Karpas-422 (cell line): ENCODE data around the gene KLK8. TPM values are rescaled to one million over a fixed set of nuclear protein-coding genes. Genes with fewer than 3 reads are reported as not detected.
A peak's percentile ranks its signal among the peaks of the same experiment; 100 is the strongest.

Experiments
- DNase-seq: peaks from one replicate; pipeline ENCODE4 v3.0.0-alpha.2; 2015
- H2AFZ ChIP-seq: fragments of 200-600 bp; sonication (generic); 2 replicates; pipeline ENCODE4 v1.6.1; 2014; ENCODE audit warnings: antibody characterized with exemption, low read length, mixed read lengths
- H3K27ac ChIP-seq: fragments of 200-600 bp; sonication (generic); 2 replicates; pipeline ENCODE4 v1.5.1; 2014; ENCODE audit warnings: mild to moderate bottlenecking, low read length, moderate library complexity
- H3K27me3 ChIP-seq: fragments of 200-600 bp; sonication (generic); 2 replicates; pipeline ENCODE4 v1.6.1; 2014; ENCODE audit warnings: low read length, mixed read lengths
- H3K36me3 ChIP-seq: fragments of 200-600 bp; sonication (generic); 2 replicates; pipeline ENCODE4 v1.6.1; 2014; ENCODE audit warnings: low read length, mixed read lengths; ENCODE audit not compliant: insufficient read depth
- H3K4me1 ChIP-seq: fragments of 200-600 bp; sonication (generic); 2 replicates; pipeline ENCODE4 v1.6.1; 2014; ENCODE audit warnings: mild to moderate bottlenecking, low read length, mixed read lengths
- H3K4me2 ChIP-seq: fragments of 200-600 bp; sonication (generic); 2 replicates; pipeline ENCODE4 v1.6.1; 2014; ENCODE audit warnings: low read length, low read depth, mild to moderate bottlenecking; ENCODE audit not compliant: poor library complexity, severe bottlenecking
- H3K4me3 ChIP-seq: fragments of 200-600 bp; sonication (generic); 2 replicates; pipeline ENCODE4 v1.5.1; 2014; ENCODE audit warnings: mild to moderate bottlenecking, antibody characterized with exemption, low read length, mixed read lengths
- H3K79me2 ChIP-seq: fragments of 200-600 bp; sonication (generic); 2 replicates; pipeline ENCODE4 v1.6.1; 2014; ENCODE audit warnings: mild to moderate bottlenecking, low read length, mixed read lengths
- H3K9ac ChIP-seq: fragments of 200-600 bp; sonication (generic); 2 replicates; pipeline ENCODE4 v1.6.0; 2014; ENCODE audit warnings: low read length
- H3K9me2 ChIP-seq: fragments of 200-600 bp; sonication (generic), shearing (Covaris generic); replicated peaks from 2 replicates; pipeline ENCODE4 v1.6.0; 2014; ENCODE audit warnings: mild to moderate bottlenecking, low read length, moderate library complexity; ENCODE audit not compliant: insufficient read depth
- H3K9me3 ChIP-seq: fragments of 300-700, 200-600 bp; sonication (generic); 2 replicates; pipeline ENCODE4 v1.6.1; 2014; ENCODE audit warnings: low read length, mixed read lengths
- H4K20me1 ChIP-seq: fragments of 200-600 bp; sonication (generic); 2 replicates; pipeline ENCODE4 v1.6.1; 2014; ENCODE audit warnings: mild to moderate bottlenecking, antibody characterized with exemption, low read length, low read depth; ENCODE audit not compliant: insufficient read depth
- total RNA-seq: library from RNA; depleted of rRNA; stranded (reverse); fragments of >200 nt; shearing (Covaris generic); gene quantifications from 2 replicates; pipeline ENCODE4 v1.2.3, GENCODE V29; 2014; ENCODE audit warnings: low replicate concordance

KLK8 gene
- total RNA-seq, 1 experiment from 2014 or later: not detected

GRCh38 chr19:51031220-51031879 is 29.9 kb upstream of the KLK8 start:
- Histone ChIP-seq H3K9me3 (no peaks in the 10 kb centered on the region), H3K4me1 (no peaks in the 10 kb centered on the region), H3K9me2 (no peaks in the 10 kb centered on the region), H3K4me3 (no peak overlapping the region), H3K79me2 (no peaks in the 10 kb centered on the region), H4K20me1 (no peaks in the 10 kb centered on the region), H2AFZ (no peak overlapping the region), H3K27ac (no peak overlapping the region), H3K27me3 (no peaks in the 10 kb centered on the region), H3K4me2 (no peak overlapping the region), H3K36me3 (no peaks in the 10 kb centered on the region), H3K9ac (no peak overlapping the region)
- DNase-seq: no peak

GRCh38 chr19:51030631-51031030 is 29.2 kb upstream of the KLK8 start:
- Histone ChIP-seq H4K20me1 (no peaks in the 10 kb centered on the region), H3K79me2 (no peaks in the 10 kb centered on the region), H3K36me3 (no peaks in the 10 kb centered on the region), H3K4me2 (no peak overlapping the region), H3K9me2 (no peaks in the 10 kb centered on the region), H2AFZ (no peak overlapping the region), H3K9ac (no peak overlapping the region), H3K27ac (no peak overlapping the region), H3K27me3 (no peaks in the 10 kb centered on the region), H3K4me1 (no peaks in the 10 kb centered on the region), H3K9me3 (no peaks in the 10 kb centered on the region), H3K4me3 (no peak overlapping the region)
- no peak for DNase-seq

DNA sequence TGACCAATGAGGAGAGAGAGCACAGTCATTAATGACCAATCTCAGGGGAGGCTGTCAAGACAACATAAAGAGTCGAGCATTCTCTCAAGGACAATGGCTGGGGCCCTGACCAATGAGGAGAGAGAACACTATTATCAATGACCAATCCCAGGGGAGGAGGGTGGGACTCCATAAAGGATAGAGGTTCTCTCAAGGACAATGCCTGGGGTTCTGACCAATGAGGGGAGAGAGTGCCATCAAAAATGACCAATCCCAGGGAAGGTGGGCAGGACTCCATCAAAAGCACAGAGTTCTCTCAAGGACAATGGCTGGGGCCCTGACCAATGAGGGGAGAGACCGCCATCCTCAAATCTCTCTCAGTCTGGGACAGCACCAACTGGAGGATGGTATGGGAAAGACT is 28.3 kb upstream of the KLK8 start:
- H2AFZ ChIP-seq: no peak overlapping the region
- H3K4me1 ChIP-seq: no peaks in the 10 kb centered on the region
- no peaks in the 10 kb centered on the region for H3K9me3 ChIP-seq
- no peak overlapping the region for H3K4me3 ChIP-seq
- H3K9ac ChIP-seq: no peak overlapping the region
- H3K36me3 ChIP-seq: no peaks in the 10 kb centered on the region
- no peak overlapping the region for H3K27ac ChIP-seq
- no peaks in the 10 kb centered on the region for H4K20me1 ChIP-seq
- H3K79me2 ChIP-seq: no peaks in the 10 kb centered on the region
- H3K27me3 ChIP-seq: no peaks in the 10 kb centered on the region
- peak; percentile 69 for DNase-seq
- H3K4me2 ChIP-seq: no peak overlapping the region
- no peaks in the 10 kb centered on the region for H3K9me2 ChIP-seq

GRCh38 chr19:51027873-51028272 is 26.5 kb upstream of the KLK8 start:
- H3K4me1 ChIP-seq: no peaks in the 10 kb centered on the region
- H3K79me2 ChIP-seq: no peaks in the 10 kb centered on the region
- H3K9ac ChIP-seq: no peak overlapping the region
- no peaks in the 10 kb centered on the region for H3K9me3 ChIP-seq
- H3K9me2 ChIP-seq: no peaks in the 10 kb centered on the region
- H2AFZ ChIP-seq: no peak overlapping the region
- no peaks in the 10 kb centered on the region for H3K27me3 ChIP-seq
- no peak overlapping the region for H3K4me3 ChIP-seq
- H4K20me1 ChIP-seq: no peaks in the 10 kb centered on the region
- no peaks in the 10 kb centered on the region for H3K36me3 ChIP-seq
- no peak overlapping the region for H3K27ac ChIP-seq
- no peak for DNase-seq
- H3K4me2 ChIP-seq: no peak overlapping the region

DNA sequence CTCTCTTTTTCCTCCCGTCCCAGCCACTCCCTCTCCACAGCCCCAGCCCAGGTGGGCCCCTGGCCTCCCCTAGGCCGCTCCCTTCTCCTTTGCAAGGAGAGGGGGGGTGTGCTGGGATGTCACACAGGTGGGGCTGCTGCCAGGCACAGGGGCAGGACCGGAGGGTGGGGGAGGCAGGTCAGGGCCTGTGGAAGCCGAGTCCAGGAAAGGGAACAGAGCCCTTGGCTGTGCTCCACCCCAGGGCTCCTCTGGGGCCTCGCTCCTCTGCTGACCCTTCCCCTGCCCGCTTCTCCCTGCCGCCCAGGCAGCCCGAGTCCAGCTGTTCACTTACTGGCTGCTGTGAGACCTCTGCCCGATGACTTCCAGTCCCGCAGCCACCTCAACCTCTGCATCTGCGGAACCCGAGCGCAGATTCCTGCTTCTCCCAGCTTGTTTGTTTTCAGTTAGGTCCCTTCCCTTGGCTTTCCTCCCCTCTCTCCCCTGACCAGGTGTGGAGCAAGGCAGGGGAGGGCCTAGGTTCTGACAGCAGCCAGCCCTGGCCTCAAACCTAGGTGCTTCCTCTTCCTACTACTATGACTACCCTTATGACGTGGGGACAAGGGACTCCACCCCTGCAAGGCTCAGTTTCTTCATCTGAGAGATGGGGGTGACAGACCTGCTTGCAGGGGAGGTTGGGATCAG is 25.9 kb upstream of the KLK8 start:
- H3K9me3 ChIP-seq: no peaks in the 10 kb centered on the region
- no peak overlapping the region for H3K4me3 ChIP-seq
- no peak overlapping the region for H3K4me2 ChIP-seq
- no peaks in the 10 kb centered on the region for H4K20me1 ChIP-seq
- no peaks in the 10 kb centered on the region for H3K9me2 ChIP-seq
- no peaks in the 10 kb centered on the region for H3K4me1 ChIP-seq
- no peak overlapping the region for H3K27ac ChIP-seq
- H3K27me3 ChIP-seq: no peaks in the 10 kb centered on the region
- H2AFZ ChIP-seq: no peak overlapping the region
- no peaks in the 10 kb centered on the region for H3K36me3 ChIP-seq
- no peaks in the 10 kb centered on the region for H3K79me2 ChIP-seq
- H3K9ac ChIP-seq: no peak overlapping the region
- DNase-seq: no peak

GRCh38 chr19:51026554-51026831 is 25.1 kb upstream of the KLK8 start, which contains the start of gene KLK11:
Gene KLK11 (minus strand): TSS chr19:51026616. CDS start chr19:51025631, 985 bp downstream.
- no peak within 1 kb of the TSS for H2AFZ ChIP-seq
- H3K4me1 ChIP-seq: no peaks in the 10 kb centered on the region
- no peak within 1 kb of the TSS for H3K27ac ChIP-seq
- H3K4me2 ChIP-seq: no peak within 1 kb of the TSS
- no peak within 1 kb of the TSS for H3K9ac ChIP-seq
- H3K9me2 ChIP-seq: no peaks in the 10 kb centered on the region
- no peaks in the 10 kb centered on the region for H4K20me1 ChIP-seq
- no peaks in the 10 kb centered on the region for H3K27me3 ChIP-seq
- H3K36me3 ChIP-seq: no peaks in the 10 kb centered on the region
- H3K79me2 ChIP-seq: no peaks in the 10 kb centered on the region
- DNase-seq: no peak
- H3K4me3 ChIP-seq: no peak within 1 kb of the TSS
- no peaks in the 10 kb centered on the region for H3K9me3 ChIP-seq

DNA sequence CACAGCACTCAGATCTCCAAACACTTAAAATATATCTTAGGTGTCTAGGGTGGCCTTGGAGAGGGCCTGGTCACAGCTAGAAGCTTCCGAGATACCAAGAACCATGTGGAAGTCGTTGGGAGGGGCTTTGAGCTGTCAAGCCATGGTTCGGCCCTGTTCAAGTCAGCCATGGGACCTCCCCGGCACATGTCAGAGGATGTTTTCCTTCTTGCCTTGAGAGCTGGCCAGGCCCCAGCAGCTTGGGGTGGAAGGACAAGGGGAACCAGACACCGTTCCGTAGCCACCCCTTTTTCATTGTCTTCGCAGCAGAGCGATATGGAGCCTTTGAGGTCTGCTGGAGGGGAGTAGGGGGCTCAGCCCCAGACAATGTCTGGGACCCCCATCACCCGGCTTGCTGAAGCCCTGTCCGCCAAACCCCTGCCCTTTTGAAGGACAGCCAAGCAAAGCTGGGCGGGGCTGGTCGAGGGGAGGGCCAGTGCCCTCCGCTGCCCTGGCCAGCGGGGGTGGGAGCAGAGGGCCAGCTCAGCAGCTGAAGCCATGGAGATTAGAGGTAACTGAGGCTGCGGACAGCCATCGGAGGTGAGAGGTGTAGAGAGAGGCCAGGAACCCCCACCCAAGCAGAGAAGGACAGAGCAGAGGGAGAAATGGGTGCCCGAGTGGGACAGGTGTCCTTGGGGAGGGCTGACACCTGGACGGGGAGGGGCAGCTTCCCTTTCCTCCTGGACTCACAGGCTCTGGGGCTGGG is 24.6 kb upstream of the KLK8 start:
- Histone ChIP-seq H3K27ac (no peak overlapping the region), H3K4me1 (no peaks in the 10 kb centered on the region), H3K9me3 (no peaks in the 10 kb centered on the region), H3K79me2 (no peaks in the 10 kb centered on the region), H2AFZ (no peak overlapping the region), H3K4me2 (no peak overlapping the region), H3K9me2 (no peaks in the 10 kb centered on the region), H3K36me3 (no peaks in the 10 kb centered on the region), H3K27me3 (no peaks in the 10 kb centered on the region), H4K20me1 (no peaks in the 10 kb centered on the region), H3K9ac (no peak overlapping the region), H3K4me3 (no peak overlapping the region)
- DNase-seq: no peak

GRCh38 chr19:51025401-51025800 is 24.0 kb upstream of the KLK8 start:
- Histone ChIP-seq H3K9ac (no peak overlapping the region), H3K4me1 (no peaks in the 10 kb centered on the region), H3K4me2 (no peak overlapping the region), H3K9me2 (no peaks in the 10 kb centered on the region), H3K36me3 (no peaks in the 10 kb centered on the region), H3K27ac (no peak overlapping the region), H3K9me3 (no peaks in the 10 kb centered on the region), H3K27me3 (no peaks in the 10 kb centered on the region), H3K4me3 (no peak overlapping the region), H4K20me1 (no peaks in the 10 kb centered on the region), H2AFZ (no peak overlapping the region), H3K79me2 (no peaks in the 10 kb centered on the region)
- DNase-seq: no peak
